Pulmonary artery endothelial cell (primary cell): Measurements from ENCODE around the gene MPHOSPH6. TPM values are rescaled to one million over a fixed set of nuclear protein-coding genes. Genes with fewer than 3 reads are reported as not detected.
A peak's percentile ranks its signal among the peaks of the same experiment; 100 is the strongest.
"Not testable (repeated sequence)": the region's sequence is repeated elsewhere in the genome, so short reads cannot be mapped to it uniquely, and the experiment has no call there.

ENCODE experiments used
- DNase-seq: peaks from one replicate; pipeline ENCODE4 v3.0.0-alpha.2; 2011; ENCODE audit warnings: low read depth, low spot score
- total RNA-seq: library from RNA; depleted of rRNA; stranded (reverse); fragments of >200 nt; gene quantifications from 2 replicates; pipeline ENCODE4 v1.2.3, GENCODE V29; 2014

MPHOSPH6 gene
- 28.8 and 40.0 TPM in 2 replicates for total RNA-seq

GRCh38 chr16:82169861-82170845, at the start of gene MPHOSPH6:
Gene MPHOSPH6, minus strand, starts transcription at chr16:82170224. Its CDS starts 49 bp downstream, at chr16:82170175.
- DNase-seq, result peak; percentile 61

- no peak for DNase-seq
These were observed 49.3 kb upstream of the MPHOSPH6 start for GRCh38 chr16:82219298-82219697.

- DNase-seq, result not testable (repeated sequence)
These were observed 39.3 kb upstream of the MPHOSPH6 start for GRCh38 chr16:82209314-82209713.

GRCh38 chr16:82203198-82203597, 33.2 kb upstream of the MPHOSPH6 start:
- DNase-seq, result no peak

- no peak for DNase-seq
These were observed 31.9 kb upstream of the MPHOSPH6 start for GRCh38 chr16:82201926-82202325.

- no peak for DNase-seq
These were observed 31.3 kb upstream of the MPHOSPH6 start for GRCh38 chr16:82201351-82201750.

GRCh38 chr16:82199209-82199608, 29.2 kb upstream of the MPHOSPH6 start:
- DNase-seq, result no peak

- no peak for DNase-seq
These were observed 27.7 kb upstream of the MPHOSPH6 start for GRCh38 chr16:82197540-82198240.

GRCh38 chr16:82195917-82196494, 26.0 kb upstream of the MPHOSPH6 start:
- DNase-seq, result peak; percentile 61

- no peak for DNase-seq
These were observed 24.1 kb upstream of the MPHOSPH6 start for GRCh38 chr16:82194086-82194485.

GRCh38 chr16:82192665-82193064, 22.6 kb upstream of the MPHOSPH6 start:
- peak; percentile 80 for DNase-seq

GRCh38 chr16:82190386-82190785, 20.4 kb upstream of the MPHOSPH6 start:
- no peak for DNase-seq

- no peak for DNase-seq
These were observed 17.8 kb upstream of the MPHOSPH6 start for GRCh38 chr16:82187829-82188228.

GRCh38 chr16:82185012-82185411, 15.0 kb upstream of the MPHOSPH6 start:
- DNase-seq, result no peak

- no peak for DNase-seq
These were observed 14.2 kb upstream of the MPHOSPH6 start for GRCh38 chr16:82184213-82184612.

- DNase-seq, result no peak
These were observed 13.0 kb upstream of the MPHOSPH6 start for GRCh38 chr16:82183004-82183397.

- no peak for DNase-seq
These were observed 12.4 kb upstream of the MPHOSPH6 start for GRCh38 chr16:82182266-82183003.

- DNase-seq, result no peak
These were observed 11.6 kb upstream of the MPHOSPH6 start for GRCh38 chr16:82181461-82182185.

GRCh38 chr16:82178352-82178751, 8.3 kb upstream of the MPHOSPH6 start:
- DNase-seq, result no peak

GRCh38 chr16:82177555-82177954, 7.5 kb upstream of the MPHOSPH6 start:
- DNase-seq, result no peak

- no peak for DNase-seq
These were observed 6.2 kb upstream of the MPHOSPH6 start for GRCh38 chr16:82176204-82176603.
